Activated CD4-positive, CD25-positive, alpha-beta regulatory T cell treated with anti-CD3 and anti-CD28 coated beads, Interleukin-2, amount 50 U/mL, for 24 hours (primary cell): ENCODE measurements around the gene PTPRN2.

Experiments
- ATAC-seq, 2 donors: fragments of 150-1000 bp; cut with Tn5 transposase; one replicate each; pipeline ENCODE4 v1.10.0; 2021; ENCODE audit warnings: mild to moderate bottlenecking in 1 of 2, moderate library complexity in 1 of 2

The PTPRN2 gene

GRCh38 chr7:157560710-157561522 is 1026.7 kb downstream of the PTPRN2 start:
- ATAC-seq, result no peak

- no peak for ATAC-seq
Observed at GRCh38 chr7:157560258-157560654, 1027.4 kb downstream of the PTPRN2 start.

GRCh38 chr7:157559596-157560257 is 1027.9 kb downstream of the PTPRN2 start:
- ATAC-seq, result no peak

GRCh38 chr7:157558875-157559595 is 1028.6 kb downstream of the PTPRN2 start:
- no peak for ATAC-seq

- ATAC-seq, result no peak
Observed at GRCh38 chr7:157558516-157558874, 1029.1 kb downstream of the PTPRN2 start.

GRCh38 chr7:157558061-157558460 is 1029.6 kb downstream of the PTPRN2 start:
- ATAC-seq, result no peak

GRCh38 chr7:157557263-157557662 is 1030.4 kb downstream of the PTPRN2 start:
- ATAC-seq, result no peak

- ATAC-seq, result no peak
Observed at GRCh38 chr7:157556642-157556944, 1031.0 kb downstream of the PTPRN2 start.

- ATAC-seq, result no peak
Observed at GRCh38 chr7:157555944-157556641, 1031.5 kb downstream of the PTPRN2 start.

GRCh38 chr7:157555313-157555712 is 1032.3 kb downstream of the PTPRN2 start:
- no peak for ATAC-seq

- ATAC-seq, result no peak
Observed at GRCh38 chr7:157554393-157555238, 1033.0 kb downstream of the PTPRN2 start.

GRCh38 chr7:157553256-157553655 is 1034.4 kb downstream of the PTPRN2 start:
- ATAC-seq, result no peak

- no peak for ATAC-seq
Observed at GRCh38 chr7:157552295-157552993, 1035.2 kb downstream of the PTPRN2 start.

GRCh38 chr7:157551325-157552070 is 1036.1 kb downstream of the PTPRN2 start:
- ATAC-seq, result no peak

GRCh38 chr7:157550300-157551275 is 1037.0 kb downstream of the PTPRN2 start:
- ATAC-seq, result no peak

GRCh38 chr7:157549612-157550299 is 1037.9 kb downstream of the PTPRN2 start:
- no peak for ATAC-seq

- no peak for ATAC-seq
Observed at GRCh38 chr7:157548691-157549303, 1038.8 kb downstream of the PTPRN2 start.

GRCh38 chr7:157547611-157548010 is 1040.0 kb downstream of the PTPRN2 start:
- no peak for ATAC-seq
